Body of pancreas (tissue), 4 donors: Measurements from ENCODE around the gene CACNA1G. TPM values are rescaled to one million over a fixed set of nuclear protein-coding genes. Genes with fewer than 3 reads are reported as not detected.

Experiments used
- ATAC-seq: fragments of 150-250 bp; one replicate; pipeline ENCODE4 v1.9.1; 2016
- DNase-seq, 4 donors: peaks; one replicate each; pipeline ENCODE4 v3.0.0-alpha.2; 2019
- H3K27ac ChIP-seq, 4 donors: fragments of 200-600 bp; sonication (generic); 1 replicate in 3 of 4; 2 replicates in 1 of 4; pipeline versions ENCODE4 v1.5.1 to v1.6.1; 2016 to 2019; ENCODE audit warnings: mild to moderate bottlenecking in 1 of 4, mixed read lengths in 1 of 4, moderate library complexity in 1 of 4
- H3K27me3 ChIP-seq, 2 donors: fragments of 200-600 bp; sonication (generic); one replicate each; pipeline ENCODE4 v1.6.0; 2016; ENCODE audit warnings: mild to moderate bottlenecking in 1 of 2
- H3K36me3 ChIP-seq, 2 donors: fragments of 200-600 bp; sonication (generic); replicated peaks in 1 of 2; 2 replicates each; pipeline ENCODE4 v1.5.1; 2016; ENCODE audit warnings: low read depth in 2 of 2; ENCODE audit not compliant: insufficient read depth in 1 of 2
- H3K4me1 ChIP-seq: fragments of 200-600 bp; sonication (generic); one replicate; pipeline ENCODE4 v1.6.0; 2016
- H3K4me3 ChIP-seq, 2 donors: fragments of 200-600 bp; sonication (generic); 1 replicate in 1 of 2; 2 replicates in 1 of 2; pipeline ENCODE4 v1.5.1; 2016 to 2019
- H3K9me3 ChIP-seq, 3 donors: fragments of 200-600 bp; sonication (generic); 1 replicate in 2 of 3; 2 replicates in 1 of 3; pipeline ENCODE4 v1.5.1; 2016
- POLR2A ChIP-seq, 3 donors: fragments of 450-650 bp; IDR thresholded peaks; one replicate each; pipeline ENCODE4 v1.6.1; 2016; ENCODE audit warnings: antibody characterized with exemption in 3 of 3, mild to moderate bottlenecking in 2 of 3
- WGBS, 2 donors: methylation state at CpG; one replicate each; pipeline ENCODE4 v1.1.5; 2017; 5-methylcytosine and 5-hydroxymethylcytosine counted together
- intact Hi-C: fragments of 100-400 bp; cut with DNase I; formaldehyde crosslinking; loops from one replicate; pipeline ENCODE4 v1.15.1; 2023
- total RNA-seq, 2 donors: library from RNA; depleted of rRNA; stranded (reverse); fragments of >200 nt; gene quantifications; one replicate each; pipeline ENCODE4 v1.1.0, GENCODE V29; 2016
- TF ChIP-seq, protein P1 (sequence below), 7 experiments: fragments of 450-650 bp in 4 of 7; fragments of 200-600 bp in 3 of 7; sonication (generic) in 3 of 7; IDR thresholded peaks; one replicate each; pipeline ENCODE4 v1.5.1; 2016 to 2019; ENCODE audit warnings: antibody characterized with exemption in 7 of 7

CACNA1G gene
- total RNA-seq, 2 donors from 2014 or later = 0.26 to 0.33 TPM

DNA sequence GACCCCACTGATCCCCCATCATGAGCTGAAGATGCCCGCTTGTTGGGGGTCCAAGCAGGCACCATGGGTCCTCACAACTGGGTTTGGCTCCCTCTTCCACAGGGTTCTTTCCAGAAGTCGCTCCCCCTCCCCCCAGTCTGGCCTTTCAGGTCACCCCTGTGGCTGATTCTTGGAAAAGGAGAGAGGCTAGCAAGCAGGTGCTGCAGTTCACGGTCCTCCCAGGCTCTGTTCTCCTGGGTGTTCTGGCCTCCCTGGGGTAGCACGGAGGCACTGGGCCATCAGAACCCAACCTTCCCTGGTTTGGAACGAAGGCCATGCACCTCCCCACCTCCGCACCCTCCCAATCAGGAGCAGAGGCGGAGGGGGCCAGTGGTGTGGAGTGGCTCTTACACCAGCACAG lies 18.9 kb downstream of the CACNA1G start:
- Histone ChIP-seq H3K4me1 (peaks cover 7% of the 10 kb centered on the region), H3K27ac (no peak overlapping the region), H3K27me3 (no peaks in the 10 kb centered on the region), H3K4me3 (no peak overlapping the region), H3K9me3 (no peaks in the 10 kb centered on the region), H3K36me3 (no peaks in the 10 kb centered on the region)
- peak; percentile 28 for ATAC-seq
- intact Hi-C loops = loop anchor here (5.0 kb wide), 1 partner anchor 33 kb away; no protein-coding TSS in a partner anchor
- no peak for TF ChIP-seq POLR2A (IDR thresholded peaks at IDR 0.05)
- TF ChIP-seq, protein P1, sequence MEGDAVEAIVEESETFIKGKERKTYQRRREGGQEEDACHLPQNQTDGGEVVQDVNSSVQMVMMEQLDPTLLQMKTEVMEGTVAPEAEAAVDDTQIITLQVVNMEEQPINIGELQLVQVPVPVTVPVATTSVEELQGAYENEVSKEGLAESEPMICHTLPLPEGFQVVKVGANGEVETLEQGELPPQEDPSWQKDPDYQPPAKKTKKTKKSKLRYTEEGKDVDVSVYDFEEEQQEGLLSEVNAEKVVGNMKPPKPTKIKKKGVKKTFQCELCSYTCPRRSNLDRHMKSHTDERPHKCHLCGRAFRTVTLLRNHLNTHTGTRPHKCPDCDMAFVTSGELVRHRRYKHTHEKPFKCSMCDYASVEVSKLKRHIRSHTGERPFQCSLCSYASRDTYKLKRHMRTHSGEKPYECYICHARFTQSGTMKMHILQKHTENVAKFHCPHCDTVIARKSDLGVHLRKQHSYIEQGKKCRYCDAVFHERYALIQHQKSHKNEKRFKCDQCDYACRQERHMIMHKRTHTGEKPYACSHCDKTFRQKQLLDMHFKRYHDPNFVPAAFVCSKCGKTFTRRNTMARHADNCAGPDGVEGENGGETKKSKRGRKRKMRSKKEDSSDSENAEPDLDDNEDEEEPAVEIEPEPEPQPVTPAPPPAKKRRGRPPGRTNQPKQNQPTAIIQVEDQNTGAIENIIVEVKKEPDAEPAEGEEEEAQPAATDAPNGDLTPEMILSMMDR (IDR thresholded peaks at IDR 0.05) = no peak
- peak in 1 of 4 donors; percentile 45 for DNase-seq
- 48 to 57% methylated on average over 6 to 7 of the region's 7 CpGs for WGBS, 2 donors

DNA sequence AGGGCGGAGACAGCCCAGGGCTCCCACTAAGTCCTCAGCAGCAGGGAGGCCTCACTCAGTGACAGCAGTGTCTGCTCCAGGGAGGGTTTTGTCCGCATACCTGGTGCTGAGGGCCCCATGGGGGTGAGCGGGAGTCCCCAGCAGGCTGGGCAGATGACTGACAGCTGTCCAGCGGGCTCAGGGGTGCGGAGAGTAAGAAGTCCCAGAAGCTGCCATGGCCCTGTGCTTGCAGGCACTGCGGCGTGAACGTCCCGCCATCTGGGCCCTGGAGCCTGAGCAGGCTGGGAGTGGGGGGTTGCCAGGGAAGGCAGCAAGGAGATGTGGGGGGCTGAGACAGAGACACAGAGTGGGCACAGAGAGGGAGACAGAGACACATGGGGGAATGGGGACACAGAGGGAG lies 20.1 kb downstream of the CACNA1G start:
- intact Hi-C loops = no loop called here
- no peaks in the 10 kb centered on the region for H3K36me3 ChIP-seq
- no peak for ATAC-seq
- no peak for DNase-seq
- H3K9me3 ChIP-seq = no peaks in the 10 kb centered on the region
- 94 to 97% methylated on average over 9 of the region's 9 CpGs for WGBS, 2 donors
- TF ChIP-seq, protein P1 (IDR thresholded peaks at IDR 0.05) = no peak
- TF ChIP-seq POLR2A (IDR thresholded peaks at IDR 0.05) = no peak
- H3K4me3 ChIP-seq = no peak overlapping the region
- H3K4me1 ChIP-seq = peaks cover 7% of the 10 kb centered on the region
- no peaks in the 10 kb centered on the region for H3K27me3 ChIP-seq
- H3K27ac ChIP-seq = no peak overlapping the region

DNA sequence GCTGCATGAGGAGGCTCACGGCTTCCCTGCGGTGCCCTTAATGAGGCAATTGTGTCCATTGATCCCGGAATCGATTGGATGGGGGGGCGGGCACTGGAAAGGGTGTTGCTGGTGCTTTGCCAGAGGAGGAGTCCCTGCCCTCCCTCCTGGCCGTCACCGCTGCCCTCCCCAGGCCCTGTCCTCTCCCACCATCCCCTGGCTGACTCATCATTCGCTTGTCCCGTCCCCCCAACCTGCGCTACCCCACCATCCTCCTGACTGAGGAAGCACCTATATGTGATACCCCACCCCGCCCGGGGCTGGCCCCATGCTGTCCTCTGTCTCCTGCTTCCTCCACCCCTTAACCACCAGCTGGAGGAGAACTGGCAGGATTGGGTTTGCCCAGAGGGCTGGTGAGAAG lies 20.8 kb downstream of the CACNA1G start:
- H3K9me3 ChIP-seq = no peaks in the 10 kb centered on the region
- WGBS, 2 donors = 86 to 92% methylated on average over 12 of the region's 12 CpGs
- no peak overlapping the region for H3K27ac ChIP-seq
- DNase-seq (no peak), ATAC-seq (no peak)
- intact Hi-C loops = no loop called here
- no peaks in the 10 kb centered on the region for H3K27me3 ChIP-seq
- TF ChIP-seq, protein P1 (IDR thresholded peaks at IDR 0.05) = no peak
- TF ChIP-seq POLR2A (IDR thresholded peaks at IDR 0.05) = no peak
- H3K4me3 ChIP-seq = no peak overlapping the region
- H3K36me3 ChIP-seq = no peaks in the 10 kb centered on the region
- peaks cover 7% of the 10 kb centered on the region for H3K4me1 ChIP-seq

DNA sequence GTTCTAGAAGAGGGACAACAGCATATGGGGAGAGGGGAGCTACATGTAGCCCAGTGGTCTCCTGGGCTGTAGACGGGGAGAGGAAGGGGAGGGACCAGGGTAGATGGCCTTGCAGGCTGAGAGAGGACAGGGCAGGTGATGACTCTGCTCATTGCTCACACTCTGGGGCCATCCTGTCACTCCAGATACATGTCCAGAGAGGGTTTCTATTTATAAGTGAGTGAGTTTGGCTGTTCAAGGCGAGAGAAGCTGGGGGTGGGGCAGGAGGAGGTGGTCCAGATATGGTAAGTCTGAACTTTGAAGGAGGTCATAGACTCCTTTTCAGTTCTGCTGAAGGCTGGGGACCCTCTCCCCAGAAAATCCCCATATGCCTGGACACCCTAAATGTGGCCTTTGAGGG lies 22.2 kb downstream of the CACNA1G start:
- DNase-seq (no peak), ATAC-seq (no peak)
- intact Hi-C loops = no loop called here
- no peak overlapping the region for H3K4me3 ChIP-seq
- peaks cover 7% of the 10 kb centered on the region for H3K4me1 ChIP-seq
- 71 to 93% methylated on average over 2 of the region's 2 CpGs for WGBS, 2 donors
- H3K36me3 ChIP-seq = no peaks in the 10 kb centered on the region
- H3K27me3 ChIP-seq = no peaks in the 10 kb centered on the region
- no peak overlapping the region for H3K27ac ChIP-seq
- no peaks in the 10 kb centered on the region for H3K9me3 ChIP-seq
- TF ChIP-seq POLR2A (IDR thresholded peaks at IDR 0.05) = no peak
- TF ChIP-seq, protein P1 (IDR thresholded peaks at IDR 0.05) = no peak

DNA sequence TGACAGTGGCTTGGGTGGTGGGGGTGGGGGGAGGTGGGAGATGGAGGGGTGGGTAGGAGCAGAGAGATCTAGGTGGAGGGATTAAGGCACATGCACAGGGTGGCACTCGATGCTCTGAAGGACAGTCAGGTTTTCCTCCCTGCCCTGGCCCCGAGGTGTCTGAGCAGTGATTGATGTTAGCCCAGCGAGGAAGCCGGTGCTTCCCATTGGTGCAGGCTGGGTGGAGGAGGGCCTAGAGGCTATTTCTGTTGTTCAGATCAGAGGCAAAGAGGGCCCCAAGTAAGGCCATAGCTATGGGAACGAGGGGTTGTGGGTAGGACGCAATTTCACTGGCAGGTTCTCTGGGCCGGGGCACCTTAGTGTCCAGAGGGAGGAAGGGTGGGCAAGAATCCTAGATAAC lies 23.1 kb downstream of the CACNA1G start:
- H3K36me3 ChIP-seq = no peaks in the 10 kb centered on the region
- 64 to 72% methylated on average over 7 of the region's 7 CpGs for WGBS, 2 donors
- H3K27ac ChIP-seq = no peak overlapping the region
- no peaks in the 10 kb centered on the region for H3K9me3 ChIP-seq
- no peak overlapping the region for H3K4me3 ChIP-seq
- intact Hi-C loops = no loop called here
- peaks cover 11% of the 10 kb centered on the region for H3K4me1 ChIP-seq
- DNase-seq (no peak), ATAC-seq (no peak)
- TF ChIP-seq POLR2A (IDR thresholded peaks at IDR 0.05) = no peak
- TF ChIP-seq, protein P1 (IDR thresholded peaks at IDR 0.05) = no peak
- no peaks in the 10 kb centered on the region for H3K27me3 ChIP-seq
